Measurements from ENCODE around the gene BRINP2.
"Not testable (repeated sequence)": the region's sequence is repeated elsewhere in the genome, so short reads cannot be mapped to it uniquely, and the experiment has no call there.

The BRINP2 gene

DNA sequence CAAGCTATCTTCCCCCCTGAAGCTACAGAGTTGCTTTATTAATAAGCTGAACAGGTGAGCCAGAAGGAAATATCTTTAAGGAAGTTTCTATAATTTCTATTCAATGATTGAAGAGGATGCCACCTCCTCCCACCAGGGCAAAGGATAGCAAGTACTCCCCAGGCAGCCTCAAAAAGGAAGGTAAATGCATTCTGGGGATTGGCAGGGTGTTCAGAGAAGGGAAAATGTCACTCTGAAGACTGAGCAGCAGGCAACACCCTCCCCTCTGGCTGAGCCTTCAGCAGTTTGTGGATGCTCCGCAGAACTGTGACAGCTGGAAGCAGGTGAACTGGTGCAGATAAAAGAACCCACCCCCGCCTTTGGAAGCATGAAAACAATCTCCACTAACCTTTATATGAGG, 140.8 kb downstream of the BRINP2 start:
- TF ChIP-seq EZH2 (IDR thresholded peaks at IDR 0.05) (no peak), FOXP2 (optimal IDR thresholded peaks at IDR 0.05; ENCODE audit: control extremely low read depth, extremely low read length, insufficient read depth) (no peak), POLR2AphosphoS5 (IDR thresholded peaks at IDR 0.05; ENCODE audit: borderline replicate concordance, low read depth, low read length) (no peak)
- Histone ChIP-seq H3K27ac (no peak overlapping the region), H3K4me3 (no peak overlapping the region), H3K9ac (ENCODE audit: insufficient read length) (no peak overlapping the region), H3K36me3 (ENCODE audit: insufficient read depth, low read length) (no peaks in the 10 kb centered on the region), H3K9me3 (ENCODE audit: low read depth, low read length) (no peaks in the 10 kb centered on the region)
- DNase-seq (ENCODE audit: low read depth, low spot score) = no peak

DNA sequence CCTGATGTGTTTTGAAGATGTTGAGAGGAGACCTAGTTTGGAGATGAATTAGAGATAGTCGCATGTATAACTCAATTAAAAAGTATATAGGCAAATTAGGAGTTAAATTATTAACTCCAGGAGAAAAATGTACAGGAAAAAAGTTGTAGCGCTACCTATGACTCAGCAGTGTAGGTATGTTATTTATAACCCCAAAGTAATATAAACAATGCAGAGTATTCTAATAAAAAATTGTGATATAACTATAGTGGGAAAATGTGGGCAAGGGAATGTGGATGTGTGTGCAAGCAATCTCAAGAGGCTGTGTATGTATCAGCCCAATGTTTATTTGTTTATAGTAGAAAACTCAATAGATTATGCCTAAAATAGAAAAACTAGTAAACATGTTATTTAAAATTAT, 144.5 kb downstream of the BRINP2 start:
- H3K9ac ChIP-seq (ENCODE audit: insufficient read length) = no peak overlapping the region
- no peak overlapping the region for H3K4me3 ChIP-seq
- H3K9me3 ChIP-seq (ENCODE audit: low read depth, low read length) = no peaks in the 10 kb centered on the region
- H3K36me3 ChIP-seq (ENCODE audit: insufficient read depth, low read length) = no peaks in the 10 kb centered on the region
- TF ChIP-seq FOXP2 (optimal IDR thresholded peaks at IDR 0.05; ENCODE audit: control extremely low read depth, extremely low read length, insufficient read depth) = no peak
- no peak for TF ChIP-seq POLR2AphosphoS5 (IDR thresholded peaks at IDR 0.05; ENCODE audit: borderline replicate concordance, low read depth, low read length)
- TF ChIP-seq EZH2 (IDR thresholded peaks at IDR 0.05) = no peak
- H3K27ac ChIP-seq = no peak overlapping the region
- DNase-seq (ENCODE audit: low read depth, low spot score) = no peak

DNA sequence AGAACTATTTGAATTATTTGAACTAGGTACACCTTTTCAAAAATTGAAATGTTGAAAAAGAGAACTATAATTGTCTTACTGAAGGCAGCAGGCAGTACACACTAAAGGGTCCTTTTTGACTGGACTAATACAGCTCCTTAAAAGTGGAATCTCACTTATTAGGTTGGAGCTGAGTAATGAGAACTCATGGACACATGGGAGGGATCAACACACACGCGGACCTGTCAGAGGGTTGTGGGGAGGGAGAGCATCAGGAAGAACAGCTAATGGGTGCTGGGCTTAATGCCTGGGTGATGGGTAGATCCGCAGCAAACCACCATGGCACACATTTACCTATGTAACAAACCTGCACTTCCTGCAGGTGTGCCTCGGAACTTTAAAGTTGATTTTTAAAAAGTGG, 145.0 kb downstream of the BRINP2 start:
- no peak overlapping the region for H3K27ac ChIP-seq

DNA sequence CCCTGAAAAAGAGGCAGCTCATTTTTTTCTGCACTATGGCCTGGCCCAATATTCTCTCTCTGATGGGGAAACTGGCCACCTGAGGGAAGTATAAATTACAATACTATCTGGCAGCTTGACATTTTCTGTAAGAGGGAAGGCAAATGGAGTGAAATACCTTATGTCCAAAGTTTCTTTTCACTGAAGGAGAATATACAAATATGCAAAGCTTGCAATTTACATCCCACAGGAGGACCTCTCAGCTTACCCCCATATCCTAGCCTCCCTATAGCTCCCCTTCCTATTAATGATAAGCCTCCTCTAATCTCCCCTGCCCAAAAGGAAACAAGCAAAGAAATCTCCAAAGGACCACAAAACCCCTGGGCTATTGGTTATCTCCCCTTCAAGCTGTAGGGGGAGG, 150.7 kb downstream of the BRINP2 start:
- H3K9me3 ChIP-seq (ENCODE audit: low read depth, low read length); H3K36me3 ChIP-seq (ENCODE audit: insufficient read depth, low read length); H3K4me3 ChIP-seq; H3K27ac ChIP-seq; DNase-seq (ENCODE audit: low read depth, low spot score); H3K9ac ChIP-seq (ENCODE audit: insufficient read length): not testable (repeated sequence)

More for the DNA sequence above, 145.0 kb downstream of the BRINP2 start:
- no peak for TF ChIP-seq FOXP2 (optimal IDR thresholded peaks at IDR 0.05; ENCODE audit: control extremely low read depth, extremely low read length, insufficient read depth)
- no peak for TF ChIP-seq EZH2 (IDR thresholded peaks at IDR 0.05)
- TF ChIP-seq POLR2AphosphoS5 (IDR thresholded peaks at IDR 0.05; ENCODE audit: borderline replicate concordance, low read depth, low read length) = no peak
- H3K9ac ChIP-seq (ENCODE audit: insufficient read length) = no peak overlapping the region
- no peak overlapping the region for H3K4me3 ChIP-seq
- no peak for DNase-seq (ENCODE audit: low read depth, low spot score)
- H3K9me3 ChIP-seq (ENCODE audit: low read depth, low read length) = no peaks in the 10 kb centered on the region
- no peaks in the 10 kb centered on the region for H3K36me3 ChIP-seq (ENCODE audit: insufficient read depth, low read length)

DNA sequence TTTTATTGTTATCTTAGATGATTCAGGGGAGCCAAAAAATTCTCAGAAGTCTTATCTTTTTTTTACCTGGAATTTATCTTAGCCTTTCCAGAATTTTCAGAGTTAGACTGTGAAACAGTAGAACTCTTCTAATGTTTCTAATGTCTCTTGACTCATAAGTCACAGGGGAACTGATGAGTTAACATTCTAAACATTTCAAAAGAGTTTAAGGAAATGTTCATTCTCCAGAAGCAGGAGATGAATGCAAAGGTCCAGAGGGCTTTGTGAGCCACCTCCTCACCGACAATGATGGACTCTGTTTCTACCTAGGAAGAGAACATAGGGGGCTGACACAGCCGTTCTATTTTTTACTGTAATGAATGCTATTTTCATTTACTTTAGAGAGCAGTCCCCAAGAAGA, 157.5 kb downstream of the BRINP2 start:
- Histone ChIP-seq H3K9ac (ENCODE audit: insufficient read length) (no peak overlapping the region), H3K9me3 (ENCODE audit: low read depth, low read length) (no peaks in the 10 kb centered on the region), H3K4me3 (no peak overlapping the region), H3K36me3 (ENCODE audit: insufficient read depth, low read length) (no peaks in the 10 kb centered on the region), H3K27ac (no peak overlapping the region)
- TF ChIP-seq POLR2AphosphoS5 (IDR thresholded peaks at IDR 0.05; ENCODE audit: borderline replicate concordance, low read depth, low read length) (no peak), EZH2 (IDR thresholded peaks at IDR 0.05) (no peak), FOXP2 (optimal IDR thresholded peaks at IDR 0.05; ENCODE audit: control extremely low read depth, extremely low read length, insufficient read depth) (no peak)
- DNase-seq (ENCODE audit: low read depth, low spot score) = no peak

DNA sequence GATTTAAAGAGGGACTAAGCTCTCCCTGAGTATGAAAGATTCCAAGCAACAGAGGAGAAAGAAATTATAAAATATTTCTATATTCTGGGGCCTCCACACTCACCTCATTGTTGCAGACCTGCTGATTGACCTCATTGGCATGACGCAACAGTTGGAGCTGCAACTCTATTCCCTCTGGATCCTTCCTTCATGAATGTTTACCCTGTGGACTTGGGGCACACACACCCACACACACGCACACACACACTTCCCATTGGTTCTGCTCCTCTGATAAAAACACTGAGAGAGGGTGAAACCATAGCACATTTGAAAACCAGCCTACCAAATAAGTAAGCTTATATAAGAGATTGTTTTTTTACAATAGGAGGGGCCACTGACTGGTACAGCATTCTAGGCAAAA, 159.1 kb downstream of the BRINP2 start:
- no peaks in the 10 kb centered on the region for H3K36me3 ChIP-seq (ENCODE audit: insufficient read depth, low read length)

More for the DNA sequence above, 159.1 kb downstream of the BRINP2 start:
- TF ChIP-seq FOXP2 (optimal IDR thresholded peaks at IDR 0.05; ENCODE audit: control extremely low read depth, extremely low read length, insufficient read depth) (no peak), EZH2 (IDR thresholded peaks at IDR 0.05) (no peak)
- Histone ChIP-seq H3K27ac (no peak overlapping the region), H3K9ac (ENCODE audit: insufficient read length) (no peak overlapping the region), H3K4me3 (no peak overlapping the region), H3K9me3 (ENCODE audit: low read depth, low read length) (no peaks in the 10 kb centered on the region)
- no peak for DNase-seq (ENCODE audit: low read depth, low spot score)
